SKM-1 (cell line): ENCODE measurements around the gene DCBLD2.

Experiments
- DNase-seq: peaks from one replicate; lab custom pipeline; 2025; ENCODE audit not compliant: unreplicated experiment; lab: John Stamatoyannopoulos, UW

DCBLD2 gene

DNA sequence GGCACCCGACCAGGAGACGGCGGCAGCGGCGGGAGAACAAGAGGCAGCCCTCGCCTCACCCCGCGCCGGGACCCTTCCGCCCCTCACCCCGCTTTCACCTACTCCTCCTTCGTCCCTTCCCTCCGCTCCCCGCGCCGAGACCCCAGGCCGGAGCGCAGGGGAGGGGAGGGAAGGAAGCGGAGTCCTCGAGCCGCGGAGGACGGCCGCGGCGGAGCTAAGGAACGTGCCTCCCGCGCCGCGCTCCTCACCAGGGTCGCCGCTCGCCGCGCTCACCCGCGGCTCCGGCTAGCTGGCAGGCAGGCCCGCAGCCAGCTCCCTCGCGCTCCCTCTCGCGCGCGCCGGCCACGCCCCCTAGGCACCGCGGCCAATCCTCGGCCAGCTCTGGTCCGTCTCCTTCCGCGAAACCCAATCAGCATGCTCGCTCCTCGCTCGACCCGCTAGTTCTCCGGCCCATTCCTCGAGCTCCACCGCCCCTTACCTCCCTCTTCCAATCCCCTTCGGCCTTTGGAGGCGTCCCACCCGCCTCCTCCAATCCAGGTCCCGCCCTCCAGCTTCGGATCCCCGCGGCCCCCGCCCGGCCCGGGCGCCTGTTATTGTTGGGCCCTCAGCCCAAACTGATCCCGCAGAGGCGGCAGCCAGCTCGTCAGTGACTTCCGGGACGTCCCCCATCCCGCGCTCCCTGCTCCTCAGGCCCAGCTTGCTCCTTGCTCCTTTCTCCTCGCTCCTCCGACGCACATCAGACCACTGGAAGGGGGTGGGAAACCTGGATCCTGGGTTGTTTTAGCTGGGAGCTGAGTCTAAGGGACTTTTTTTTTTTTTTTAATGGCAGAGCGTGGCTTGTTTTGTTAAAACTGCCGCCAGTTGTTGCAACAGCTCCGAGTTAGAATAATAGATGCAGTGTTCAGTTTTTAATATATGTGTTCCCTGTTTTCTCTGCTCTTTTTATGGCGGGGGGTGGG is at the start of gene DCBLD2:
DCBLD2 (minus strand) TSS at position 304 of the 959 bp plus-strand sequence. CDS start 369 bp downstream, outside the sequence.
- DNase-seq = peak; percentile 95

- DNase-seq = no peak
These were observed 44.2 kb upstream of the DCBLD2 start for GRCh38 chr3:98945666-98946065.

DNA sequence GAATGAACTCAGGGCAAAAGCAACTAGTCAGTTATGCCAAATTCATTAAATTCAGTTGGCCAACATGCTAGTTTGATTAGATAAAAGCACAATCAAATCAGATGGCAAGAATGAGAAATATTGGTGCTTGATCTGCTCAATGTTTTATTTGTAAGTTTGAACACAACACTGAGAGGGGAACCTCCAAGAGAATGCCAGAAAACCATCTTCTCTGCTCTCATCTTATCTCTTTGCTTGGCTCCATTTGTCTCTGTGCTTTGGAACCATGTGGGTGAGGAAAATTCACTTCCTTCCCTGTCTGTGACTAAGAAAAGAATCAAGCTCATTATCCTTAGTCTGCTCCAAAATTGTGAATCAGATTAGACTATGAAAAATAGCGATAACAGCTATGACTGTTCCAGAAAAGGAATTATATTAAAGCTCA is 43.6 kb upstream of the DCBLD2 start:
- no peak for DNase-seq

DNA sequence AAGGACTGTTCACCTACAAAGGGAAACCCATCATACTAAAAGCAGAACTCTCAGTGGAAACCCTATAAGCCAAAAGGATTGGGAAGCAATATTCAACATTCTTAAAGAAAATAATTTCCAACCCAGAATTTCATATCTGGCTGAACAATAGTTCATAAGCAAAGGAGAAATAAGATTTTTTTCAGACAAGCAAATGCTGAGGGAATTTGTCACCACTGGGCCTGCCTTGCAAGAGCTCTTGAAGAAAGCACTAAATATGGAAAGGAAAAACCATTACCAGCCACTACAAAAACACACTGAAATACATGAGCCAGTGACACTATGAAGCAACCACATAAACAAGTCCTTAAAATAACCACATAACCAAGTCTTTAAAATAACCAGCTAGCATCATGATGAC is 28.9 kb upstream of the DCBLD2 start:
- no peak for DNase-seq

- no peak for DNase-seq
These were observed 20.5 kb upstream of the DCBLD2 start for GRCh38 chr3:98921957-98922356.

- DNase-seq = no peak
These were observed 18.7 kb upstream of the DCBLD2 start for GRCh38 chr3:98920166-98920565.

GRCh38 chr3:98918586-98918985 is 17.1 kb upstream of the DCBLD2 start:
- DNase-seq = no peak

GRCh38 chr3:98917608-98918007 is 16.1 kb upstream of the DCBLD2 start:
- DNase-seq = no peak

GRCh38 chr3:98914210-98915080 is 12.9 kb upstream of the DCBLD2 start:
- DNase-seq = no peak

DNA sequence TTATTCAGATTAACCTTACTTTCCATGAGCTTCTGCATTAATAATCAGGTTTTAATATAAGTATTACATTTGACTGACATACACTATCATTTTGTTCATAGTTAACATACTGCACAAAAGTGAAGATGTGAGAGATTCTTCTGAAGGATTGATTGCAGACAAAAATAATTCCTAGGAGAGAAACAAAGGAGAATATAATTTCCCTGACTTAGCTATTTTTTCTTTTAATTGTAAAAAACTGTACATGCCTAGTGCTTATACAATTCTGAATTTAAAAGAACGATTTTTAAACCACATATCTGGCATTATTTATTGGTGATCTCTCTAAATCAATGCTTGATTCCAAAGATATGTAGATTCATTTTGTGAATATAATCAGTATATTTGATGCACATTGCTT is 11.0 kb upstream of the DCBLD2 start:
- DNase-seq = no peak

GRCh38 chr3:98906230-98906629 is 4.7 kb upstream of the DCBLD2 start:
- no peak for DNase-seq

- DNase-seq = no peak
These were observed 2.4 kb upstream of the DCBLD2 start for GRCh38 chr3:98903705-98904481.

- no peak for DNase-seq
These were observed 1.6 kb upstream of the DCBLD2 start for GRCh38 chr3:98903099-98903498.

DNA sequence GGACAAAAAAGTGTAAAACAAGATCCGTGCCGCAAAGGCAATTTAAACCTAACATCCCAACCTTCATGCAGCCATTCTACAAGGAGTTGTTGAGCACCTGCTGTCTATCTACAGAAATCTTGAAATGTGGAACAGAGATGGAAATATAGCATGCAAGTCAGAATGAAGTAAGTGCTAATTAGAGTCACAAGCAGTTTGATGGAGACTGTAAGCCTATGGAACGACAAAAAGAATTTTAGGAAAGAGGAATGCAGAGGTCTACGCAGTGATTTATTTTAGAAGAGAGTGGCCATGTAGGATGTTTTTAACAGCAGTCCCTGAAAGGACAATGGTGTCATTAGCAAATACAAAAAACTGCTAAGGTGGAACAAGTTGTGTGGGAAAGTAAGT is 851 bp upstream of the DCBLD2 start:
- no peak for DNase-seq

- DNase-seq = no peak
These were observed 440 bp downstream of the DCBLD2 start for GRCh38 chr3:98901119-98901391.

- no peak for DNase-seq
These were observed 1.0 kb downstream of the DCBLD2 start for GRCh38 chr3:98900265-98901118.

- DNase-seq = no peak
These were observed 3.8 kb downstream of the DCBLD2 start for GRCh38 chr3:98897701-98898100.

- no peak for DNase-seq
These were observed 6.5 kb downstream of the DCBLD2 start for GRCh38 chr3:98894791-98895576.

- no peak for DNase-seq
These were observed 7.8 kb downstream of the DCBLD2 start for GRCh38 chr3:98893740-98894139.

GRCh38 chr3:98892263-98892662 is 9.2 kb downstream of the DCBLD2 start:
- no peak for DNase-seq
